ENCODE results near the gene TTLL8.

Gene TTLL8

DNA sequence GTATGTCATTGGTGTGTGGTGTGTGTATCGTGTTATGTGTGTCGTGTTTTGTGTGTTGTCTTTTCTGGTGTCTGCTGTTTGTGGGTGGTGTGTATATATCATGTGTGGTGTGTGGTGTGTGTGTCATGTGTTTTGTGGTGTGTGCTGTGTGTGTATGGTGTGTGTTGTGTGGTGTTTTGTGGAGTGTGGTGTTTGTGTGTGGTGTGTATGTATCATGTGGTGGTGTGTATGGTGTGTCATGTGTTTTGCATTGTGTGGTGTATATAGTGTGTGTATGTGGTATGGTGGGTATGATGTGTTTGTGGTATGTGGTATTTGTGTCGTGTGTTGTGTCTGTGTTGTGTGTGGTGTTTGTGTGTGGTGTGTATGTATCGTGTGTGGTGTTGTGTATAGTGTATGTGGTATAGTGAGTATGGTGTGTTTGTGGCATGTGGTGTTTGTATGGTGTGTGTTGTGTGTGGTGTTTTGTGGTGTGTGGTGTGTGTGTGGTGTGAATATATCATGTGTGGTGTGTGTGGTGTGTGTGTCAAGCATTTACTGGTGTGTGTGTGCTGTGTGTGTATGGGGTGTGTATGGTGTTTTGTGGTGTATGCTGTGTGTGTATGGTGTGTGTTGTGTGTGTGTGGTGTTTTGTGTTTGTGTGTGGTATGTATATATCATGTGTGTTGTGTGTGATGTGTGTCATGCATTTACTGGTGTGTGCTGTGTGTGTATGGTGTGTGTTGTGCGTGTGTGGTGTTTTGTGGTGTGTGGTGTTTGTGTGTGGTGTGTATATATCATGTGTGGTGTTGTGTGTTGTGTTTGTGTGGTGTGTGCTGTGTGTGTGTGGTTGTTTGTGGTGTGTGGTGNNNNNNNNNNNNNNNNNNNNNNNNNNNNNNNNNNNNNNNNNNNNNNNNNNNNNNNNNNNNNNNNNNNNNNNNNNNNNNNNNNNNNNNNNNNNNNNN lies 84.8 kb downstream of the TTLL8 start:
- Histone ChIP-seq H3K4me3 (no peak overlapping the region), H3K9ac (ENCODE audit: insufficient read length) (no peak overlapping the region), H3K36me3 (ENCODE audit: insufficient read depth, low read length) (no peaks in the 10 kb centered on the region), H3K27ac (no peak overlapping the region), H3K9me3 (ENCODE audit: low read depth, low read length) (no peaks in the 10 kb centered on the region)
- no peak for DNase-seq (ENCODE audit: low read depth, low spot score)
- TF ChIP-seq EZH2 (IDR thresholded peaks at IDR 0.05) (no peak), POLR2AphosphoS5 (IDR thresholded peaks at IDR 0.05; ENCODE audit: borderline replicate concordance, low read depth, low read length) (no peak), FOXP2 (optimal IDR thresholded peaks at IDR 0.05; ENCODE audit: control extremely low read depth, extremely low read length, insufficient read depth) (no peak)

DNA sequence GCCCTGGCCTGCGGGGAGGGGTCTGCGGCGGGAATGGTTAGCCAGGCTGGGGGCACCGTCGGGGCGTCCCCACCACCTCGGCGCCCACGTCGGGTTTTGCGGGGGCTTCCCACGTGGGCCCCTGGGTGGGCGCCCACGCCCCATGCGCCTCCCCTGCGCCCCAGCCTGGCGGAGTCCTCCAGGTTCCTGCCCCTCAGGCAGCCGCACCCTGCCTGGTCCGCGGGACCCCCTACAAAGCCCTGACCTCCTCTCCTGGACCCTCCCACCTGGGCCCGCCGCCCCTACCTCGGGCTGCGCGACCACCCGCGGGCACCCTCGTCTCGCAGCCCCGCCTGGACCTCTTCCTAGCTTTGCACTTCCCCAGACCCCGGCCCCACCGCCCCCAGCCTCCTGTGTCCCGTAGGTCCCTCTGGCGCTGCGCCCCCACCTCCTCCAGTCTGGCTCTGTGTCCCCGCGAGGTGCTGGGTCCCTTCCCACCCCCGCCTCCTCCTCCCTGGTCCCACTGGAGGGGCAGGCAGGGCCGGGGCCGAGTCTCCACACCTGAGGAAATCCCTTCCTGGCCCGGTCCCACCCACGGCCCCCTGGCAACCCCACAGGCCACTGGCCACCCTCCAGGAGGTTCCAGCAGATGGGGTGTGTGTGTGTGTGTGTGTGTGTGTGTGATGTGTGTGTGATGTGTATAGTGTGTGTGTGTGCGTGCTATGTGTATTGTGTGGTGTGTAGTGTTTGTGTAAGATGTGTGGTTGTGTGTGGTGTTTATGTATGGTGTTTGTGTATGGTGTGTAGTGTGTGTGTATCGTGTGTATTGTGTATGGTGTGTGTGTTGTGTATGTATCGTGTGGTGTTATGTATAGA lies 85.7 kb downstream of the TTLL8 start:
- H3K27ac ChIP-seq: no peak overlapping the region
- no peaks in the 10 kb centered on the region for H3K9me3 ChIP-seq (ENCODE audit: low read depth, low read length)
- H3K4me3 ChIP-seq: no peak overlapping the region
- H3K36me3 ChIP-seq (ENCODE audit: insufficient read depth, low read length): no peaks in the 10 kb centered on the region
- TF ChIP-seq POLR2AphosphoS5 (IDR thresholded peaks at IDR 0.05; ENCODE audit: borderline replicate concordance, low read depth, low read length) (no peak), EZH2 (IDR thresholded peaks at IDR 0.05) (no peak), FOXP2 (optimal IDR thresholded peaks at IDR 0.05; ENCODE audit: control extremely low read depth, extremely low read length, insufficient read depth) (no peak)
- DNase-seq (ENCODE audit: low read depth, low spot score): no peak
- no peak overlapping the region for H3K9ac ChIP-seq (ENCODE audit: insufficient read length)

DNA sequence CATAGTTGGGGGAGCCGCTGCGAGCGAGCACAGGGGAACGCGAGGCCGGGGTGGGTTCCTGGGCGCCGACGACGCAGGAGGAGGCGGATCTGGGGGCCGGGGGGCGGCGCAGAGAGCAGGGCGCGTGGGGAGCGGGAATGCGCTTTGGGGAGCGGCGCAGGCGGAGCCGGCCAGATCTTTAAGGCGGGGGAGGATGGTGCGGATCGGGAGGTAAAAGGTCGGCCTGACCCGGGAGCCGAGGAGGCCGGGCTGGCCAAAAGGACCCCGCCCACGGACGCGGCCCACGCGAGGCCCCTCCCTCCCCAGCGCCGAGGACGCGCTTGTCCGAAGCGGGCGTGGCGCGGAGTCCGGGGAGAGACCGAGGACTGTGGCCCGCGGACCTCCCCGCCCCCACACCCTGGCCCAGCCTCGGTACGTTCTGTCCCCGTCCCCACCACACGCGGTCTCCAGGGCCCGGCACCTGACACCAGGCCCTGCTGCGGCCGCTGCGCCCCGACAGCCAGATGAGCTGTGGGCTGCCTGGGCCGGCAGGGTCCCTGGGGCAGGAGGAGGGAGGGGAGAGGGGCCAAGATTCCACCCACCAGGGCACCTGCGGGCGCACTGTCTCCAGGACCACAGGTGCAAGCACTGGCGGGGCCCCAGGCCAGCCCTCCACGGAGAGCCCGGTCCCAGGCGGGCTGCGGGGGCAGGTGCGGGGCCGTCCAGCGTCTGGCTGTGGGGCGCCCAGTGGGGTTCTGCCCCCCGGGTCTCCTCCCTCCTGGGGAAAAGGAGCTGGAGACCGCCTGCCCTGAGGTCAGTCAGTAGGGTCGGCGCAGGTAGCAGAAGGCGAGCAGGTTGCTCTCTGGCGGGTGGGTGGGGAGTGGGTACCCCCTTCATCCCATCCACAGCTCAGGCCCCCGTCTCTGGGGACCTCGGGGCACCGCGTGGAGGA lies 86.6 kb downstream of the TTLL8 start:
- no peak for DNase-seq (ENCODE audit: low read depth, low spot score)
- Histone ChIP-seq H3K36me3 (ENCODE audit: insufficient read depth, low read length) (no peaks in the 10 kb centered on the region), H3K4me3 (peak overlapping the region; percentile 47; the same call in 1 of the 2 replicates), H3K27ac (peak overlapping the region; percentile 57; the same call in 1 of the 2 replicates), H3K9me3 (ENCODE audit: low read depth, low read length) (no peaks in the 10 kb centered on the region), H3K9ac (ENCODE audit: insufficient read length) (peak overlapping the region; percentile 59)
- no peak; the same call in 1 of the 2 replicates for TF ChIP-seq POLR2AphosphoS5 (IDR thresholded peaks at IDR 0.05; ENCODE audit: borderline replicate concordance, low read depth, low read length)
- TF ChIP-seq FOXP2 (optimal IDR thresholded peaks at IDR 0.05; ENCODE audit: control extremely low read depth, extremely low read length, insufficient read depth): no peak
- TF ChIP-seq EZH2 (IDR thresholded peaks at IDR 0.05): no peak

DNA sequence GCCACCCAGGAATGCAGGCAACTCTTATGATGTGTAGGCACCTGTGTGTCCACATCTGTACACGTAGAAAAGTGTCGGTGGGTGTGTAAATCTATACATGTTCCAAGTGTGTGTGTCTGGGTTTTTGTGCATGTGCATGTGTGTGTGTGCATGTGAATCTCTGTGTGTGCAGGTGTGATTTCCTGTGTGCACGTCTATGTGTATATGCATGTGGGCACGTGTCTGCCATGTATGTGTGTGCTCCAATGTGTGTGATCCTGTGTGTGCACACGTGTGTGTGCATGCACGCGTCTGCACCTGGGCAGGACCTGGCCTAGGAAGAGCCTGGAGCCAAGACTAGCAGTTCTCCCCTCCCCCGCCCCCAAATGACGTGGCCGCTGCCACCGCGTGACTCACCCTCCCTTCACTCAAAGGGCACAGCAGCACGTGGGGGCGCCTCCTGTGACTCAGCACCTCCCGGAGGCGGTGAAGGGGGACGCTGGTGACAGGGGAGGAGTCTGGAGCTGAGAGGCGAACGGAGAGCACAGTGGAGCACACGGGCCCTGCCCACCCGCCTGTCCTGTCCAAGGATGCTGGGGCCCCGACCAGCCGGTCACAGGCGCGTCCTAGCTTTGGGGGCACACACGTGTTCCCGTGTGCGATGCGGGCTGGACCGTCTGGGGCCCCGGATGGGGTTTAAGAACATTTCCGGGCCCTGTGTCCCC lies 87.4 kb downstream of the TTLL8 start:
- Histone ChIP-seq H3K4me3 (peak overlapping the region; percentile 47; the same call in 1 of the 2 replicates), H3K27ac (peak overlapping the region; percentile 57; the same call in 1 of the 2 replicates), H3K9me3 (ENCODE audit: low read depth, low read length) (no peaks in the 10 kb centered on the region), H3K36me3 (ENCODE audit: insufficient read depth, low read length) (no peaks in the 10 kb centered on the region), H3K9ac (ENCODE audit: insufficient read length) (peak overlapping the region; percentile 59)
- TF ChIP-seq FOXP2 (optimal IDR thresholded peaks at IDR 0.05; ENCODE audit: control extremely low read depth, extremely low read length, insufficient read depth) (peak; percentile 65), EZH2 (IDR thresholded peaks at IDR 0.05) (no peak), POLR2AphosphoS5 (IDR thresholded peaks at IDR 0.05; ENCODE audit: borderline replicate concordance, low read depth, low read length) (peak; percentile 59; the same call in 1 of the 2 replicates)
- no peak for DNase-seq (ENCODE audit: low read depth, low spot score)

DNA sequence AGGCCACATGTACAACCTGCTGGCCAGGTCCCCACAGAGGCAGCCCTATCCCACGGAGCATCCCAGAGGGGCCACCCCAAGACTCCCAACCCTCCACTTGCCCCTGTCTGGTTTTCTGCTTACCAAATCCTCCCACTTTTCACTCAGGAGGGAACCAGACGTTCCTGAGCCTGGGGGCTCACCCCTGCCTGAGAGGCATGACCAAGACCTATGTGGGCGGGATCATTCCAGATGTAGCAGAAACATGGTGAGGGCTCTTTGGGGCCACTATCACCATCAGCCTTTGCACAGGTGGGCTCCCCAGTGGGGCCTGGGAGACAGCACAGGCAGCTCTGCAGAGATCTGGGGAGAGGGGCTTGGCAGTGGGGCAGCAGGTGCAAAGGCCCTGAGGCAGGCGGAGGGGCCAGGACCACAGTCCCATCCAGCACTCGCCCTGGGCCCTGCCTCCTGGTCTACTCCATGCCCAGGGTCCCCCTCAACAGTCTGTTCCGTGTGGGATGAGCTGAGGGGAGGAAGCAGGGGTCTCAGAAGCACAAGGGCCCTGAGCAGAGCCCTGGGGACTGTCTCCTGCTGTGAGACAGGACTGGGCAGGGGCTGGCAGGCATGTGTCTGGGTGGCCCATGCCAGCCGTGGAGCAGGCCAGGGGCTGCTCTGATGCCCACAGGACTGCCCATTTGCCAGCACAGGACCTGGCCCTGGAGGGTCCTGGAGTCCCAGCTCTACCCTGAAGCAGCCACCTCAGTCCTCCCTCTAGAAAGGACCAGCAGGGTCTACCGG lies 88.2 kb downstream of the TTLL8 start:
- no peaks in the 10 kb centered on the region for H3K36me3 ChIP-seq (ENCODE audit: insufficient read depth, low read length)
- no peak overlapping the region for H3K9ac ChIP-seq (ENCODE audit: insufficient read length)
- TF ChIP-seq EZH2 (IDR thresholded peaks at IDR 0.05): no peak
- TF ChIP-seq FOXP2 (optimal IDR thresholded peaks at IDR 0.05; ENCODE audit: control extremely low read depth, extremely low read length, insufficient read depth): no peak
- no peak for TF ChIP-seq POLR2AphosphoS5 (IDR thresholded peaks at IDR 0.05; ENCODE audit: borderline replicate concordance, low read depth, low read length)
- H3K27ac ChIP-seq: peak overlapping the region; percentile 57; the same call in 1 of the 2 replicates
- no peaks in the 10 kb centered on the region for H3K9me3 ChIP-seq (ENCODE audit: low read depth, low read length)
- no peak overlapping the region for H3K4me3 ChIP-seq
- no peak for DNase-seq (ENCODE audit: low read depth, low spot score)

DNA sequence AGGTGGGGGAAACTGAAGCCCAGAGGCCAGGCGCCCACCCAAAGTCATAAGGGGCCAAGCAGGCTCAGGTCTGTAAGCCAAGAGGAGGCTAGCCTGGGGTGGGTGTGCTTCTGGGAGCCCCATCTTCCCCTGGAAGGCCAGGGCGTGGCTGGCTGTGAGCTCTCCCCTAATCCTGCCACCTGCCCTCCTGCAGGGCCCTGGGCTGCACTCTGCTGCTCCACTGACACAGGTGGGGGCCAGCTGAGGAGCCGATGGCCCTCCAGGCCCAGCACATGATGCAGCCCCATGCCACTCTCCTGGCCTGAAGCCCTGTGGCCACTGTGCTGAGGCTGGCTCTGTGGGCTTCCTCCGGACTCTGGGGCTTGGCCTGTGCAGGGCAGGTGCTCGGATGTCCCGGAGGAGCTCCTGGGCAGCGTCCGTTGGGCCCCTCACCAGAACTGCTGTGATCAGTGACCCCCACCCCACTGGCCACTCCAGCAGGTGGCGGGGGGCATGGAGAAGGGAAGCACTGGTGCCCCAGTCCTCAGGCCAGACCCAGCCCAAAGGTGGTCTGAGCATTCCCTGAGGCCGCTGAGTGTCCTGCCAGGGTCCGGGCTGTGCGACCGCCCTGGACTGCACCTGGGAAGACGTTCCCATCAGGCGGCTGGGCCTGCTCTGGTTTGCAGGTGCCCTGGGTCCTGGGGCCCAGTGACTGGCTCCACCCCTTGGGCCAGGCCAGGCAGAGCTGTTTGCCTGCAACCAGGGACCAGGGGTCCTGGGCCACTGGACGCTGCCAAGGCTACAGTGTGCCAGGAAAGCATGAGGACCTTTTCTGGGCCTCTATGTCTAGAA lies 89.1 kb downstream of the TTLL8 start:
- H3K9ac ChIP-seq (ENCODE audit: insufficient read length): no peak overlapping the region
- no peak overlapping the region for H3K4me3 ChIP-seq
- H3K27ac ChIP-seq: no peak overlapping the region
- H3K36me3 ChIP-seq (ENCODE audit: insufficient read depth, low read length): peaks cover 6% of the 10 kb centered on the region
- H3K9me3 ChIP-seq (ENCODE audit: low read depth, low read length): no peaks in the 10 kb centered on the region
- no peak for DNase-seq (ENCODE audit: low read depth, low spot score)
- TF ChIP-seq EZH2 (IDR thresholded peaks at IDR 0.05): no peak
- TF ChIP-seq FOXP2 (optimal IDR thresholded peaks at IDR 0.05; ENCODE audit: control extremely low read depth, extremely low read length, insufficient read depth): no peak
- no peak for TF ChIP-seq POLR2AphosphoS5 (IDR thresholded peaks at IDR 0.05; ENCODE audit: borderline replicate concordance, low read depth, low read length)
